Endothelial cell of umbilical vein (primary cell): ENCODE measurements around the gene PRTN3. TPM values are rescaled to one million over a fixed set of nuclear protein-coding genes. Genes with fewer than 3 reads are reported as not detected.

Experiments used
- BruUV-seq: library from RNA; stranded (reverse); fragments of 400-500 nt; replicated peaks from 2 replicates; lab custom pipeline; 2021; lab: Mats Ljungman, UMichigan
- CTCF ChIA-PET: fragments of 300-600, 350-600 bp; sonication (Branson Sonifier 250); formaldehyde crosslinking; loops from one replicate; lab custom pipeline; 2021; ENCODE audit warnings: antibody characterized with exemption, inconsistent platforms; lab: Charles Lee
- POLR2A ChIA-PET: fragments of 300-600, 350-600 bp; sonication (Branson Sonifier 250); formaldehyde crosslinking; loops from one replicate; lab custom pipeline; 2021; ENCODE audit warnings: antibody characterized with exemption, inconsistent platforms; lab: Charles Lee
- DNase-seq: peaks from one replicate; pipeline ENCODE4 v3.0.0-alpha.2; 2011; ENCODE audit warnings: low read depth, low spot score
- FAIRE-seq: peaks from 2 replicates; lab custom pipeline; 2011; peaks lifted over from hg19 to GRCh38; lab: Jason Lieb, UNC
- H2AFZ ChIP-seq: 2 replicates; pipeline ENCODE4 v1.6.0; 2012; ENCODE audit warnings: low read depth, low read length, control low read depth, inconsistent platforms
- H3K27ac ChIP-seq: 2 replicates; pipeline ENCODE4 v1.5.1; 2011; ENCODE audit warnings: low read depth, mild to moderate bottlenecking, control low read depth, low read length, moderate library complexity; ENCODE audit not compliant: insufficient read depth
- H3K27me3 ChIP-seq, 2 experiments: 2 replicates each; pipeline versions ENCODE4 v1.6.0 to v1.6.1; 2011; ENCODE audit warnings: low read length in 2 of 2, mixed read lengths in 1 of 2; ENCODE audit not compliant: control insufficient read depth in 2 of 2, insufficient read depth in 2 of 2
- H3K36me3 ChIP-seq, 2 experiments: 2 replicates in 1 of 2; 3 replicates in 1 of 2; pipeline ENCODE4 v1.5.1; 2011; ENCODE audit warnings: low read length in 2 of 2, mild to moderate bottlenecking in 1 of 2, moderate library complexity in 1 of 2; ENCODE audit not compliant: control insufficient read depth in 2 of 2, insufficient read depth in 2 of 2; ENCODE audit errors: extremely low read depth in 1 of 2
- H3K4me1 ChIP-seq: 3 replicates; pipeline ENCODE4 v1.5.1; 2011; ENCODE audit warnings: mild to moderate bottlenecking, low read length; ENCODE audit not compliant: control insufficient read depth, insufficient read depth; ENCODE audit errors: extremely low read depth
- H3K4me2 ChIP-seq: 2 replicates; pipeline ENCODE4 v1.6.1; 2011; ENCODE audit warnings: low read length, control low read depth, mixed read lengths; ENCODE audit not compliant: insufficient read depth
- H3K4me3 ChIP-seq, 3 experiments: fragments of 200-600 bp in 1 of 3; sonication (generic), shearing (Covaris generic) in 1 of 3; replicated peaks in 1 of 3; 2 replicates each; pipeline ENCODE4 v1.5.1; 2011 to 2016; ENCODE audit warnings: control low read depth in 3 of 3, low read length in 3 of 3, mild to moderate bottlenecking in 2 of 3, inconsistent platforms in 1 of 3, low read depth in 1 of 3, moderate library complexity in 1 of 3; ENCODE audit not compliant: insufficient read depth in 1 of 3
- H3K79me2 ChIP-seq: 2 replicates; pipeline ENCODE4 v1.6.0; 2012; ENCODE audit warnings: low read length, inconsistent platforms; ENCODE audit not compliant: control insufficient read depth, insufficient read depth
- H3K9ac ChIP-seq: replicated peaks from 2 replicates; pipeline ENCODE3; 2011; ENCODE audit warnings: low read length, control low read depth; ENCODE audit not compliant: insufficient read depth; ENCODE audit errors: extremely low read depth
- H3K9me1 ChIP-seq: replicated peaks from 3 replicates; pipeline ENCODE4 v1.6.0; 2011; ENCODE audit warnings: mild to moderate bottlenecking, low read length; ENCODE audit not compliant: control insufficient read depth, insufficient read depth; ENCODE audit errors: extremely low read depth
- H3K9me3 ChIP-seq: replicated peaks from 2 replicates; pipeline ENCODE4 v1.5.1; 2012; ENCODE audit warnings: low read length, inconsistent platforms; ENCODE audit not compliant: control insufficient read depth, insufficient read depth
- H4K20me1 ChIP-seq: replicated peaks from 2 replicates; pipeline ENCODE3; 2011; ENCODE audit warnings: mild to moderate bottlenecking, low read length; ENCODE audit not compliant: control insufficient read depth, insufficient read depth; ENCODE audit errors: extremely low read depth
- EZH2 ChIP-seq: IDR thresholded peaks from 2 replicates; pipeline ENCODE4 v1.6.1; 2012; ENCODE audit warnings: borderline replicate concordance, low read depth, mild to moderate bottlenecking, moderate library complexity, low read length, inconsistent platforms; ENCODE audit not compliant: severe bottlenecking
- FOS ChIP-seq: IDR thresholded peaks from 2 replicates; pipeline ENCODE4 v1.6.1; 2011; ENCODE audit warnings: mild to moderate bottlenecking, low read length, moderate library complexity, borderline replicate concordance; ENCODE audit not compliant: insufficient read depth
- GATA2 ChIP-seq: IDR thresholded peaks from 2 replicates; pipeline ENCODE4 v1.7.0; 2011; ENCODE audit warnings: low read depth, mild to moderate bottlenecking, moderate library complexity, mixed read lengths, low read length; ENCODE audit not compliant: insufficient read length, insufficient read depth
- JUN ChIP-seq: IDR thresholded peaks from 2 replicates; pipeline ENCODE4 v1.6.1; 2011; ENCODE audit warnings: borderline replicate concordance, low read depth; ENCODE audit not compliant: insufficient read length, insufficient read depth
- MYC ChIP-seq: IDR thresholded peaks from one replicate; pipeline ENCODE4 v1.6.1; 2011; ENCODE audit warnings: mild to moderate bottlenecking, low read depth, low read length
- POLR2A ChIP-seq: IDR thresholded peaks from 2 replicates; pipeline ENCODE4 v1.6.1; 2012; ENCODE audit warnings: low read depth, mild to moderate bottlenecking, control low read depth, low read length
- POLR2AphosphoS5 ChIP-seq: IDR thresholded peaks from 2 replicates; pipeline ENCODE4 v1.6.1; 2012; ENCODE audit warnings: low read depth, mild to moderate bottlenecking, control low read depth, low read length, moderate library complexity; ENCODE audit not compliant: insufficient read depth
- dilution Hi-C: fragments of 300-500 bp; cut with MboI; formaldehyde crosslinking; loops from one replicate; pipeline ENCODE4 v1.15.0; 2019; ENCODE audit warnings: low sequenced_read_pairs; ENCODE audit not compliant: extremely low pct_ligation_motif_present
- intact Hi-C: fragments of 100-400 bp; cut with micrococcal nuclease; formaldehyde crosslinking; loops from one replicate; pipeline ENCODE4 v1.10.0; 2022
- polyA plus RNA-seq, 4 experiments: library from polyadenylated mRNA; depleted of rRNA in 3 of 4; stranded (reverse) in 3 of 4; unstranded in 1 of 4; fragments of >200 nt; gene quantifications; 2 replicates each; pipeline versions ENCODE4 v1.2.1 to v1.2.3, GENCODE V29; 2011 to 2012; ENCODE audit warnings: missing spikeins in 1 of 4
- total RNA-seq: library from RNA; stranded (reverse); gene quantifications from 2 replicates; pipeline ENCODE4 v1.2.3, GENCODE V29; 2021
- TF ChIP-seq, protein P1 (sequence below): IDR thresholded peaks from 2 replicates; pipeline ENCODE4 v1.6.1; 2011; ENCODE audit not compliant: insufficient read depth, insufficient read length
- TF ChIP-seq, protein P2 (sequence below), 2 donors: IDR thresholded peaks; 1 replicate in 1 of 2; 2 replicates in 1 of 2; pipeline ENCODE4 v1.5.1; 2011; ENCODE audit warnings: low read length in 2 of 2, mild to moderate bottlenecking in 2 of 2, moderate library complexity in 2 of 2, control low read depth in 1 of 2, inconsistent platforms in 1 of 2, low read depth in 1 of 2; ENCODE audit not compliant: insufficient read depth in 1 of 2; ENCODE audit errors: extremely low read depth in 1 of 2

Gene PRTN3
- total and polyA plus RNA-seq, 2 donors (not counting 3 experiments of a cell fraction or from before 2014, with no cell fraction given): not detected

DNA sequence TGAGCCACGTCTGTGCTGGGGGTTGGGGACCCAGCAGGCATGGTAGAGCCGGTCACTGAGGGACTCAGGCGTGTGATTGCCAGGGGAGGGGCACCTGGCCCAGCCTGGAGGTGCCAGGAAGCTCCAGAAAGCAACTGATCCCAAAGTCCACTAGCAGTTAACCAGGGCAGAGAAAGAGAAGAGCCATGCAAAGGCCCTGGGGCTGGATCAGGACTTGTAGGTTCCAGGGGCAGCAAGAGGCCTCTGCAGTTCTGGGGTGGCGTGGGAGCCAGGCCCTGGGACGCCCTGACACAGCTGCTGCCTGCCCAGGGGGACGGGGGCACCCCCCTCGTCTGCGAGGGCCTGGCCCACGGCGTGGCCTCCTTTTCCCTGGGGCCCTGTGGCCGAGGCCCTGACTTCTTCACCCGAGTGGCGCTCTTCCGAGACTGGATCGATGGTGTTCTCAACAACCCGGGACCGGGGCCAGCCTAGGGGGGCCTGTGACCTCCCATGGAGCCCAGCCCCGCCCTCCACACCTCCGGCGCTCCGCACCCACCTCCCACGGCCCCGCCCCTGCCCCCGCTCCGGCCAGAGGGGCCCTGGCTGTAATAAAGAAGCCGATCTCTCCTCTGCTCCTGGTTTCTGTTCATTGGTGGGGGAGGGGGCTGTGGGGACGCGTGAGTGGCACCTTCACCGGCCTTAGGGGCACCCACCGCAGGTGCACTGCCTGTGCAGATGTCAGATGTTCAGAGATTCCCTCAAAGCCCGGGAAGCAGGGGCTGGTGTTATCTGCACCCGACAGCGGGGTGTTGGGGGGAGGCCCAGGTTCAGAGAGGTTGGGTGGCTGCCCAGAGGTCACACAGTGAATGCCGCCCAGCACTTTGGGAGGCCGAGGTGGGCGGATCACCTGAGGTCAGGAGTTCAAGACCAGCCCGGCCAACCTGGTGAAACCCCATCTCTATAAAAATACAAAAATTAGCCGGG lies 9.1 kb upstream of the PRTN3 start:
- H3K9me1 ChIP-seq: no peaks in the 10 kb centered on the region
- no peak overlapping the region for H3K9ac ChIP-seq
- no peaks in the 10 kb centered on the region for H3K4me1 ChIP-seq
- ChIA-PET POLR2A (interaction anchor here (0.7 kb wide), 1 partner anchor 31 kb away, joined by 4 read pairs; no protein-coding TSS in a partner anchor), CTCF (interaction anchor here (1.0 kb wide), 1 partner anchor 62 kb away, joined by 4 read pairs; no protein-coding TSS in a partner anchor)
- dilution Hi-C loops: no loop called here
- no peak overlapping the region for H2AFZ ChIP-seq
- H3K27me3 ChIP-seq: no peaks in the 10 kb centered on the region
- H3K9me3 ChIP-seq: no peaks in the 10 kb centered on the region
- H3K27ac ChIP-seq: no peak overlapping the region
- no peaks in the 10 kb centered on the region for H3K36me3 ChIP-seq
- H3K79me2 ChIP-seq: no peaks in the 10 kb centered on the region
- FAIRE-seq (no peak), DNase-seq (no peak)
- TF ChIP-seq POLR2AphosphoS5: no peak
- no peak overlapping the region for H3K4me2 ChIP-seq
- BruUV-seq: no TSS peak
- H4K20me1 ChIP-seq: no peaks in the 10 kb centered on the region
- intact Hi-C loops: no loop called here
- no peak overlapping the region for H3K4me3 ChIP-seq

DNA sequence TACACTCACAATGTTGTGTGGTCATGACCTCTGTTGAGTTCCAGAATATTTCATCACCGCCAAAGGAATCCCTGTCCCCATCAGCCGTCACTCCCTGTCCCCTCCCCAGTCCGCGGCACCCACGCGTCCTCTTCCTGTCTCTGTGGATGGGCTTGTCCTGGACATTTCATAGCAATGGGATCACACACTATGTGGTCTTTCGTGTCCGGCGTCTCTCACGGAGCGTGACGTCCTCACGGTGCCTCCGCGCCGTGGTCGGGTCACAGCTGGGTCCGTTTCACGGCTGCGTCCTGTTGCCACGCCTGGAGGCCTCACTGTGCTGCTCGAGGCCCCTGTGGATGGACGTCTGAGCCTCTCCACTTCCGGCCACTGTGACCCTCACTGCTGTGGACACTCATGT lies 6.6 kb upstream of the PRTN3 start:
- Histone ChIP-seq H3K27ac (no peak overlapping the region), H3K9me1 (no peaks in the 10 kb centered on the region), H3K9ac (no peak overlapping the region), H3K9me3 (no peaks in the 10 kb centered on the region), H4K20me1 (no peaks in the 10 kb centered on the region), H3K4me3 (no peak overlapping the region), H3K36me3 (no peaks in the 10 kb centered on the region), H2AFZ (no peak overlapping the region), H3K4me1 (no peaks in the 10 kb centered on the region), H3K79me2 (no peaks in the 10 kb centered on the region), H3K4me2 (no peak overlapping the region), H3K27me3 (no peaks in the 10 kb centered on the region)
- BruUV-seq: no TSS peak
- no peak for DNase-seq
- TF ChIP-seq, protein P1, sequence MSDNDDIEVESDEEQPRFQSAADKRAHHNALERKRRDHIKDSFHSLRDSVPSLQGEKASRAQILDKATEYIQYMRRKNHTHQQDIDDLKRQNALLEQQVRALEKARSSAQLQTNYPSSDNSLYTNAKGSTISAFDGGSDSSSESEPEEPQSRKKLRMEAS: no peak
- TF ChIP-seq POLR2AphosphoS5 (no peak), MYC (no peak), FOS (no peak), POLR2A (no peak), EZH2 (no peak), JUN (no peak), GATA2 (no peak)
- TF ChIP-seq, protein P2, sequence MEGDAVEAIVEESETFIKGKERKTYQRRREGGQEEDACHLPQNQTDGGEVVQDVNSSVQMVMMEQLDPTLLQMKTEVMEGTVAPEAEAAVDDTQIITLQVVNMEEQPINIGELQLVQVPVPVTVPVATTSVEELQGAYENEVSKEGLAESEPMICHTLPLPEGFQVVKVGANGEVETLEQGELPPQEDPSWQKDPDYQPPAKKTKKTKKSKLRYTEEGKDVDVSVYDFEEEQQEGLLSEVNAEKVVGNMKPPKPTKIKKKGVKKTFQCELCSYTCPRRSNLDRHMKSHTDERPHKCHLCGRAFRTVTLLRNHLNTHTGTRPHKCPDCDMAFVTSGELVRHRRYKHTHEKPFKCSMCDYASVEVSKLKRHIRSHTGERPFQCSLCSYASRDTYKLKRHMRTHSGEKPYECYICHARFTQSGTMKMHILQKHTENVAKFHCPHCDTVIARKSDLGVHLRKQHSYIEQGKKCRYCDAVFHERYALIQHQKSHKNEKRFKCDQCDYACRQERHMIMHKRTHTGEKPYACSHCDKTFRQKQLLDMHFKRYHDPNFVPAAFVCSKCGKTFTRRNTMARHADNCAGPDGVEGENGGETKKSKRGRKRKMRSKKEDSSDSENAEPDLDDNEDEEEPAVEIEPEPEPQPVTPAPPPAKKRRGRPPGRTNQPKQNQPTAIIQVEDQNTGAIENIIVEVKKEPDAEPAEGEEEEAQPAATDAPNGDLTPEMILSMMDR (IDR thresholded peaks at IDR 0.05; ENCODE audit: extremely low read depth in 1 of 2, insufficient read depth in 1 of 2, low read depth in 1 of 2, low read length in 2 of 2): no peak
- dilution Hi-C loops: no loop called here
- intact Hi-C loops: no loop called here
- no peak for FAIRE-seq
- ChIA-PET POLR2A (no interaction called here), CTCF (interaction anchor here (0.7 kb wide), 1 partner anchor 128 kb away, joined by 3 read pairs; no protein-coding TSS in a partner anchor)
